Common myeloid progenitor, CD34-positive (primary cell): ENCODE data around the gene TMEM17.

Experiments
- CTCF ChIA-PET: fragments of 350-600 bp; sonication (Branson Sonifier 250); formaldehyde crosslinking; loops from one replicate; lab custom pipeline; 2021; ENCODE audit warnings: antibody characterized with exemption; lab: Charles Lee
- POLR2A ChIA-PET: fragments of 350-600 bp; sonication (Branson Sonifier 250); formaldehyde crosslinking; loops from one replicate; lab custom pipeline; 2021; ENCODE audit warnings: antibody characterized with exemption; lab: Charles Lee
- DNase-seq, 3 donors: peaks; one replicate each; pipeline versions ENCODE4 v3.0.0 to v3.0.0-alpha.2; 2013
- H3K27ac ChIP-seq, 2 experiments: 1 replicate in 1 of 2; 2 replicates in 1 of 2; pipeline ENCODE4 v1.7.0; 2013; ENCODE audit warnings: inconsistent platforms in 2 of 2, low read length in 2 of 2, mild to moderate bottlenecking in 2 of 2, low read depth in 1 of 2, moderate library complexity in 1 of 2; ENCODE audit not compliant: severe bottlenecking in 2 of 2, insufficient read depth in 1 of 2, poor library complexity in 1 of 2
- H3K27me3 ChIP-seq, 5 experiments: replicated peaks in 2 of 5; 1 replicate in 3 of 5; 2 replicates in 2 of 5; pipeline versions ENCODE4 v1.6.1 to v1.7.0; 2013; ENCODE audit warnings: low read length in 4 of 5, mild to moderate bottlenecking in 2 of 5, moderate library complexity in 2 of 5, inconsistent platforms in 1 of 5; ENCODE audit not compliant: insufficient read depth in 5 of 5, control insufficient read depth in 4 of 5
- H3K36me3 ChIP-seq, 4 experiments: 1 replicate in 2 of 4; 2 replicates in 2 of 4; pipeline versions ENCODE4 v1.6.1 to v1.7.0; 2013; ENCODE audit warnings: low read length in 3 of 4, control low read depth in 1 of 4, mild to moderate bottlenecking in 1 of 4; ENCODE audit not compliant: control insufficient read depth in 4 of 4, insufficient read depth in 4 of 4
- H3K4me1 ChIP-seq, 4 experiments: 1 replicate in 3 of 4; 2 replicates in 1 of 4; pipeline versions ENCODE4 v1.6.1 to v1.7.1; 2013; ENCODE audit warnings: low read length in 3 of 4, mild to moderate bottlenecking in 3 of 4, control low read depth in 1 of 4, inconsistent platforms in 1 of 4, moderate library complexity in 1 of 4; ENCODE audit not compliant: control insufficient read depth in 4 of 4, insufficient read depth in 4 of 4; ENCODE audit errors: control extremely low read depth in 1 of 4
- H3K4me3 ChIP-seq, 7 experiments: 1 replicate in 4 of 7; 2 replicates in 3 of 7; pipeline versions ENCODE4 v1.5.1 to v1.7.0; 2013; ENCODE audit warnings: mild to moderate bottlenecking in 7 of 7, low read length in 6 of 7, moderate library complexity in 6 of 7, inconsistent platforms in 2 of 7, low read depth in 2 of 7, control low read depth in 1 of 7; ENCODE audit not compliant: insufficient read depth in 4 of 7, control insufficient read depth in 1 of 7; ENCODE audit errors: extremely low read depth in 1 of 7
- H3K9me3 ChIP-seq, 5 experiments: 1 replicate in 4 of 5; 2 replicates in 1 of 5; pipeline versions ENCODE4 v1.6.1 to v1.7.1; 2013; ENCODE audit warnings: low read length in 4 of 5, mild to moderate bottlenecking in 2 of 5, inconsistent platforms in 1 of 5, low read depth in 1 of 5, moderate library complexity in 1 of 5; ENCODE audit not compliant: control insufficient read depth in 4 of 5, insufficient read depth in 2 of 5; ENCODE audit errors: control extremely low read depth in 1 of 5
- WGBS: methylation state at CpG from one replicate; pipeline ENCODE4 v1.1.5; 2013; ENCODE audit not compliant: insufficient coverage; 5-methylcytosine and 5-hydroxymethylcytosine counted together

The TMEM17 gene

GRCh38 chr2:62462211-62462610 is 43.8 kb downstream of the TMEM17 start:
- POLR2A ChIA-PET: no interaction called here
- Histone ChIP-seq H3K4me3 (no peak overlapping the region), H3K4me1 (peaks cover 0 to 4% (median 3%) of the 10 kb centered on the region in 4 experiments), H3K36me3 (no peaks in the 10 kb centered on the region), H3K27ac (no peak overlapping the region), H3K9me3 (no peaks in the 10 kb centered on the region), H3K27me3 (no peaks in the 10 kb centered on the region)
- DNase-seq: no peak
- CTCF ChIA-PET: interaction anchor here (1.0 to 9.8 kb wide), 2 partner anchors 313 to 469 kb away, joined by 3 to 126 read pairs; no protein-coding TSS in a partner anchor
- no CpG with 5 or more reads among the region's 2 CpGs for WGBS

GRCh38 chr2:62461707-62462106 is 44.3 kb downstream of the TMEM17 start:
- Histone ChIP-seq H3K4me1 (peaks cover 0 to 9% (median 6%) of the 10 kb centered on the region in 4 experiments), H3K36me3 (no peaks in the 10 kb centered on the region), H3K4me3 (no peak overlapping the region), H3K27me3 (no peaks in the 10 kb centered on the region), H3K27ac (no peak overlapping the region), H3K9me3 (no peaks in the 10 kb centered on the region)
- no peak for DNase-seq
- WGBS: 100% methylated on average over 3 of the region's 4 CpGs
- POLR2A ChIA-PET: no interaction called here
- CTCF ChIA-PET: interaction anchor here (1.0 to 9.8 kb wide), 2 partner anchors 314 to 468 kb away, joined by 3 to 126 read pairs; no protein-coding TSS in a partner anchor

- 100% methylated on average over 3 of the region's 4 CpGs for WGBS
- no peak for DNase-seq
- H3K4me3 ChIP-seq: no peak overlapping the region
- H3K9me3 ChIP-seq: no peaks in the 10 kb centered on the region
- CTCF ChIA-PET: interaction anchor here (9.8 kb wide), 1 partner anchor 314 kb away, joined by 126 read pairs; no protein-coding TSS in a partner anchor
- POLR2A ChIA-PET: no interaction called here
- H3K36me3 ChIP-seq: no peaks in the 10 kb centered on the region
- peaks cover 0 to 11% (median 8%) of the 10 kb centered on the region in 4 experiments for H3K4me1 ChIP-seq
- H3K27ac ChIP-seq: no peak overlapping the region
- no peaks in the 10 kb centered on the region for H3K27me3 ChIP-seq
Measured at GRCh38 chr2:62461017-62461553, 44.9 kb downstream of the TMEM17 start.

- Histone ChIP-seq H3K27ac (no peak overlapping the region), H3K9me3 (no peaks in the 10 kb centered on the region), H3K36me3 (no peaks in the 10 kb centered on the region), H3K4me1 (peaks cover 0 to 11% (median 8%) of the 10 kb centered on the region in 4 experiments), H3K27me3 (no peaks in the 10 kb centered on the region), H3K4me3 (no peak overlapping the region)
- no peak for DNase-seq
- POLR2A ChIA-PET: no interaction called here
- CTCF ChIA-PET: interaction anchor here (1.2 to 9.8 kb wide), 2 partner anchors 10 to 315 kb away, joined by 3 to 126 read pairs; no protein-coding TSS in a partner anchor
- 81% methylated on average over 4 of the region's 5 CpGs for WGBS
Measured at GRCh38 chr2:62460175-62460574, 45.8 kb downstream of the TMEM17 start.

- Histone ChIP-seq H3K36me3 (no peaks in the 10 kb centered on the region), H3K27ac (no peak overlapping the region), H3K27me3 (no peaks in the 10 kb centered on the region), H3K4me1 (peaks cover 0 to 11% (median 8%) of the 10 kb centered on the region in 4 experiments), H3K9me3 (no peaks in the 10 kb centered on the region), H3K4me3 (no peak overlapping the region)
- WGBS: 92% methylated on average over 2 of the region's 2 CpGs
- no peak for DNase-seq
- ChIA-PET POLR2A (no interaction called here), CTCF (interaction anchor here (1.2 to 9.8 kb wide), 2 partner anchors 11 to 316 kb away, joined by 3 to 126 read pairs; no protein-coding TSS in a partner anchor)
Measured at GRCh38 chr2:62459672-62460071, 46.3 kb downstream of the TMEM17 start.

GRCh38 chr2:62459106-62459505 is 46.9 kb downstream of the TMEM17 start:
- no peak for DNase-seq
- Histone ChIP-seq H3K4me3 (no peak overlapping the region), H3K27me3 (no peaks in the 10 kb centered on the region), H3K4me1 (peaks cover 0 to 11% (median 8%) of the 10 kb centered on the region in 4 experiments), H3K9me3 (no peaks in the 10 kb centered on the region), H3K36me3 (no peaks in the 10 kb centered on the region), H3K27ac (no peak overlapping the region)
- WGBS: 100% methylated on average over 3 of the region's 3 CpGs
- ChIA-PET CTCF (interaction anchor here (9.8 kb wide), 1 partner anchor 316 kb away, joined by 126 read pairs; no protein-coding TSS in a partner anchor), POLR2A (no interaction called here)

- 92% methylated on average over 6 of the region's 6 CpGs for WGBS
- no peaks in the 10 kb centered on the region for H3K9me3 ChIP-seq
- no peak overlapping the region for H3K4me3 ChIP-seq
- POLR2A ChIA-PET: no interaction called here
- H3K36me3 ChIP-seq: no peaks in the 10 kb centered on the region
- peaks cover 0 to 11% (median 8%) of the 10 kb centered on the region in 4 experiments for H3K4me1 ChIP-seq
- no peak for DNase-seq
- CTCF ChIA-PET: interaction anchor here (1.3 to 9.8 kb wide), 5 partner anchors 12 to 317 kb away, joined by 3 to 126 read pairs (median 16); no protein-coding TSS in a partner anchor
- no peaks in the 10 kb centered on the region for H3K27me3 ChIP-seq
- H3K27ac ChIP-seq: no peak overlapping the region
Measured at GRCh38 chr2:62458671-62459081, 47.3 kb downstream of the TMEM17 start.
